Ovary (tissue), 9 donors: ENCODE measurements around the gene SLC37A4. TPM values are rescaled to one million over a fixed set of nuclear protein-coding genes. Genes with fewer than 3 reads are reported as not detected.

Experiments
- DNase-seq, 5 donors: peaks; one replicate each; pipeline ENCODE4 v3.0.0-alpha.2; 2019 to 2020
- H3K27ac ChIP-seq, 2 donors: fragments of 200-600 bp; one replicate each; pipeline versions ENCODE4 v1.5.1 to v1.8.0; 2019 to 2022
- H3K27me3 ChIP-seq: fragments of 200-600 bp; one replicate; pipeline ENCODE4 v1.8.0; 2022
- H3K36me3 ChIP-seq: fragments of 200-600 bp; sonication (generic); one replicate; pipeline ENCODE4 v1.5.1; 2019
- H3K4me1 ChIP-seq: one replicate; pipeline ENCODE4 v1.8.1; 2013; ENCODE audit warnings: mild to moderate bottlenecking, moderate library complexity; ENCODE audit not compliant: insufficient read depth
- H3K4me3 ChIP-seq: fragments of 200-600 bp; sonication (generic); one replicate; pipeline ENCODE4 v1.5.1; 2017
- H3K9me3 ChIP-seq, 2 donors: fragments of 200-600 bp in 1 of 2; sonication (generic) in 1 of 2; one replicate each; pipeline versions ENCODE4 v1.5.1 to v1.8.1; 2013 to 2019; ENCODE audit warnings: mild to moderate bottlenecking in 1 of 2, moderate library complexity in 1 of 2
- CTCF ChIP-seq, 3 donors: fragments of 450-650 bp in 2 of 3; fragments of 200-600 bp in 1 of 3; IDR thresholded peaks; one replicate each; pipeline versions ENCODE4 v1.5.1 to v1.8.0; 2016 to 2022; ENCODE audit warnings: antibody characterized with exemption in 3 of 3, mild to moderate bottlenecking in 1 of 3
- EP300 ChIP-seq: sonication (generic); formaldehyde crosslinking; IDR thresholded peaks from one replicate; pipeline ENCODE4 v1.6.1; 2017; ENCODE audit warnings: antibody characterized with exemption
- POLR2A ChIP-seq: fragments of 450-650 bp; IDR thresholded peaks from one replicate; pipeline ENCODE4 v1.6.1; 2017; ENCODE audit warnings: antibody characterized with exemption, mild to moderate bottlenecking, moderate library complexity
- WGBS, 3 donors: extraction: QIAGEN DNeasy Blood & Tissue Kit in 1 of 3; methylation state at CpG; one replicate each; pipeline versions ENCODE4 v1.1.5 to v1.1.7; 2013 to 2017; 5-methylcytosine and 5-hydroxymethylcytosine counted together
- intact Hi-C, 4 donors: fragments of 100-400 bp; cut with DNase I; formaldehyde crosslinking; loops; one replicate each; pipeline versions ENCODE4 v1.11.0 to v1.15.1; 2022 to 2023
- polyA plus RNA-seq, 2 donors: library from polyadenylated mRNA; stranded (reverse); fragments of 200-250 nt in 1 of 2; fragments of 350-450 nt in 1 of 2; fragmentation: Illumina TruSeq in 1 of 2; extraction: RNeasy Lipid Tissue Mini Kit (QIAGEN cat#74804) in 1 of 2; gene quantifications; one replicate each; pipeline ENCODE4 v1.2.3, GENCODE V29; 2013 to 2014
- total RNA-seq, 7 donors: library from RNA; depleted of rRNA in 2 of 7; stranded (reverse); fragments of >200 nt in 2 of 7; fragmentation: NEBNext Ultra II Directional in 3 of 7; extraction: Animal tissue kit (Norgen Biotek cat#: 25700) in 3 of 7; gene quantifications; one replicate each; pipeline versions ENCODE4 v1.1.0 to v1.2.4, GENCODE V29; 2016 to 2023
- donor health status: DM: no; HTN: no; CAD: no; lungs with moderate emphysema.
- donor health status: DM: no; HTN: no; CAD: no.
- donor health status: Bipolar disorder and iron deficiency.
- donor health status: DM: yes; HTN: yes; CAD: no.
- donor health status: DM: no; HTN: no; CAD: no.
- donor health status: DM: yes; HTN: yes; CAD: no.

The SLC37A4 gene
- total and polyA plus RNA-seq, 9 donors = 10.5 to 38.1 (median 13.2) TPM

GRCh38 chr11:119025541-119025940, 5.1 kb downstream of the SLC37A4 start:
- no peak for DNase-seq
- Histone ChIP-seq H3K4me3 (no peak overlapping the region), H3K9me3 (no peaks in the 10 kb centered on the region), H3K27ac (no peak overlapping the region), H3K36me3 (no peaks in the 10 kb centered on the region), H3K27me3 (no peaks in the 10 kb centered on the region), H3K4me1 (peaks cover 2% of the 10 kb centered on the region)
- no peak for TF ChIP-seq EP300
- TF ChIP-seq POLR2A = no peak
- no peak for TF ChIP-seq CTCF (IDR thresholded peaks at IDR 0.05)
- 76 to 88% (median 77%) methylated on average over 5 of the region's 5 CpGs for WGBS, 3 donors
- intact Hi-C loops = no loop called here

GRCh38 chr11:119025099-119025473, 5.6 kb downstream of the SLC37A4 start:
- TF ChIP-seq EP300 (no peak), POLR2A (no peak), CTCF (IDR thresholded peaks at IDR 0.05) (no peak)
- H3K9me3 ChIP-seq = no peaks in the 10 kb centered on the region
- peaks cover 2% of the 10 kb centered on the region for H3K4me1 ChIP-seq
- 58 to 66% (median 62%) methylated on average over 5 of the region's 5 CpGs for WGBS, 3 donors
- intact Hi-C loops = no loop called here
- H3K27me3 ChIP-seq = no peaks in the 10 kb centered on the region
- no peaks in the 10 kb centered on the region for H3K36me3 ChIP-seq
- H3K4me3 ChIP-seq = no peak overlapping the region
- no peak overlapping the region for H3K27ac ChIP-seq
- DNase-seq = no peak

- Histone ChIP-seq H3K4me3 (no peak overlapping the region), H3K9me3 (no peaks in the 10 kb centered on the region), H3K4me1 (peaks cover 5% of the 10 kb centered on the region), H3K27ac (no peak overlapping the region), H3K27me3 (no peaks in the 10 kb centered on the region), H3K36me3 (no peaks in the 10 kb centered on the region)
- no peak for DNase-seq
- 59 to 68% (median 65%) methylated on average over 15 of the region's 15 CpGs for WGBS, 3 donors
- TF ChIP-seq CTCF (IDR thresholded peaks at IDR 0.05) (no peak), POLR2A (no peak), EP300 (no peak)
- intact Hi-C loops = no loop called here
Observed at GRCh38 chr11:119024430-119025098, 6.1 kb downstream of the SLC37A4 start.

GRCh38 chr11:119023741-119024140, 6.9 kb downstream of the SLC37A4 start:
- intact Hi-C loops = no loop called here
- Histone ChIP-seq H3K27me3 (no peaks in the 10 kb centered on the region), H3K4me3 (no peak overlapping the region), H3K4me1 (peaks cover 7% of the 10 kb centered on the region), H3K9me3 (no peaks in the 10 kb centered on the region), H3K36me3 (no peaks in the 10 kb centered on the region), H3K27ac (no peak overlapping the region)
- no peak for DNase-seq
- TF ChIP-seq CTCF (IDR thresholded peaks at IDR 0.05) (no peak), POLR2A (no peak), EP300 (no peak)
